T-helper 2 cell treated with Interferon-gamma antibody and Interleukin-4, amounts not matched to agents 100 ng/mL and 5 ng/mL, for 36 hours (primary cell): ENCODE data around the gene EXT2. TPM values are rescaled to one million over a fixed set of nuclear protein-coding genes. Genes with fewer than 3 reads are reported as not detected.

ENCODE experiments used
- intact Hi-C: fragments of 100-400 bp; cut with micrococcal nuclease; formaldehyde crosslinking; loops from one replicate; pipeline ENCODE4 v1.15.1; 2023
- total RNA-seq: library from RNA; stranded (reverse); gene quantifications from 2 replicates; pipeline ENCODE4 v1.2.3, GENCODE V29; 2022

The EXT2 gene
- total RNA-seq, 1 donor from 2014 or later: 27.5 TPM

DNA sequence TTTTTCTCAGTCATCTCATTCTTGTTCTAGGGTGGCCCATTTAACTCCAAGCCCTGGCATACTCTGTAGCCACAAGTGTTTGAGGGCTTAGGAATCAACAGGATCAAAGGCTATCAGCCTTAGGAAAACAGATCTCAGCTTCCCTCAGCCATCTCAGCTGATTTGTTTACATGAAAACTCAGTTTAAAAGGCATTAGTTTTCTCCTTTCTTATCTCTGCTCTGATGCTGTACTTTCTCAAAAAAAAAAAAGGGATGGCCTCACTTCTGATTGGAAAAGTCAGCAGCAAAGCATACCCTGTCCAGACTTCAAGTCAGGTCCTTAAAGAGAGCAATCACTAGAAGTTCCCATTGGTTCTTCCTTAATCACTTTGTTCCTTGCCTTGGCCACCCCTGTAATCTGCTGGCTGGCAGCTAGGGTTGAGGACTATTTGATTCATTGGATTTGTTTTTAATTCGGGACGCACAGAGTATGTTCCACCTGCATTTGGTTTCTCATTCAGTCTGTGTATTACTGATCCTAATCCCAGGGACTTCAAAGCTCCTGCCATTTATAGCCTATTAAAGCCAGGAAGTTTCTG lies 102.8 kb downstream of the EXT2 start:
- intact Hi-C loops: no loop called here

DNA sequence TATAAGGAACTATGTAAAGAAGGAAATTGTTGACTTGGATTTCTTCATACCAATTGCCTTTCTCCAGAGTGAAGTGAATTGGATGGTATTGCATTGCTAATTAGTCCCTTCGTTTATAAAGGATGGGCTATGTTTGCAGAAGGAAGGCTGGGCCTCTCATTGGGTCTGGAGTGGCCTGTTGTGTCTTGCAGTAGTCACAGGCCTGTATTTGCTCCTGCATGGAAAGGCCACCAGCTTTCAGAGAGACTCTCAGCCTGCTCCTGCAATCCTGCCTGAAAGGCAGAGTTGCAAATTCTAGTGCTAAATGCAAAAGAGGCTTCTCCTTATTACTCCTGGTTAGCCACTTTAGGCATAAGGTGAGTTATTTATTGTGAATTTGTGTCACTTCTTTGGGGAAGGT lies 103.8 kb downstream of the EXT2 start:
- intact Hi-C loops: no loop called here

- intact Hi-C loops: no loop called here
These were observed 104.3 kb downstream of the EXT2 start for GRCh38 chr11:44199816-44200215.

DNA sequence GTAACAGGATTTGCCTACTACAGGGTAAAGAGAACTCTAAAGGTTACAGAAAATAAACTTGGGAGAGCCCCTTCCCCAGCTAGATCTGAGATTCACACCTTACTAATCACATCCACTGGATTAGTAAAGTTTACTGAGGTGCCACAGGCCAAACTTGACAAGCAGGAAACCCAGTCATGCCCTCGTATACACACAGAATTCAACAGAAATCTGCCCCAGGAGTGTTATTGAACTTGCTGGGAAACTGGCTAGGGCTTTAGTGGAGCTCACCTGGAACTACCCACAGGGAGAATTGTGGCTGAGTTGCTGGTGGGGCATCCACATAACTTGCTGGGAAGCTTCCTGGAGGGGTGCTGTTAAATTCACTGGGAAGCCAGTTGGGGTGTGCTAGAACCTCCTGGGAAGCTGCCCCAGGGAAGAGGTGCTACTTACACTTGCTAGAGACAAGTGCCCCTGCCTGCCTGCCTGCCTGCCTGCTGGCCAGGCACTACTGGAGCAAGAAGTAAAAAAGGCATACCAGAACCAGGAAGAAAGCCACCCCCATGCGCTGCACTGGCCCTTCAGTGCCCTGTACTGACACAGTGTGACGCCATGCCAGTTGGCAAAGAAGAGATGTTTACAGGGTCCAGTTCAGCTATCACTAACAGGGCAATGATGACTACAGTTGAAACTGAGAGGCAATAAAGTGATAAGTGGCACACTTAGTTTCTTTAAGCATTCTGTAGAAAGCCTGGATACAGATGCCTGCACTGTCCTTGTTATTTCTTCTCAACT lies 108.0 kb downstream of the EXT2 start:
- intact Hi-C loops: no loop called here

- intact Hi-C loops: no loop called here
These were observed 109.9 kb downstream of the EXT2 start for GRCh38 chr11:44205352-44205751.

- intact Hi-C loops: no loop called here
These were observed 110.4 kb downstream of the EXT2 start for GRCh38 chr11:44205836-44206235.

GRCh38 chr11:44207292-44207691 lies 111.8 kb downstream of the EXT2 start:
- intact Hi-C loops: no loop called here

DNA sequence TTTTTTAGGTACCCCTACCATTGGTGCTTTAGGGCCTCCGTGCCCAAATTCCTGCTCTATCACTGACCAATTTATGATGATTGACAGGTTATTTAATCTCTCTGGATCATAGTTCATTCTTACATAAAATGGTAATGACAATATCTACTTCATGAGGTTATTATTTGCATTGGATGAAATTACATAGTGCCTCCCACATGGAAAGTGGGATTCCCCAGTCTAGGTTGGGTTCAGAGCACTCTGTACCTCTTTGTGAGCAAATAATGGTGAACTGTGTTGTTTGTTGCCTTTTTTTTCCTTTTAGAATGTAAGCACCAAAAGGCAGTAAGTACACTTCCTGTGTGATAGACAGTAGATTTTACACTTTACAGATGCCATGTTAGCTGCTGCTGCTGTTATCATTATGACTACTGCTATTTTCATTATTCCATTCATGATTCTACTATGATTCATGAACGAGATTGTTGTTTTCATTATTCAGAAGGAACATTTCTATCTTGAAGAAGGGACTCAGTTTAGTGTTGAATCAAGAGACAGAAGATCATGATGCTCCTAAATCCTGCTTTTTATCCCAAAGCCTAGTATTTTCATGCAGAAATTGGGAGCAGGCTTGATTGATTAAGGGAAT lies 113.6 kb downstream of the EXT2 start:
- intact Hi-C loops: no loop called here

GRCh38 chr11:44212128-44212527 lies 116.7 kb downstream of the EXT2 start:
- intact Hi-C loops: no loop called here

DNA sequence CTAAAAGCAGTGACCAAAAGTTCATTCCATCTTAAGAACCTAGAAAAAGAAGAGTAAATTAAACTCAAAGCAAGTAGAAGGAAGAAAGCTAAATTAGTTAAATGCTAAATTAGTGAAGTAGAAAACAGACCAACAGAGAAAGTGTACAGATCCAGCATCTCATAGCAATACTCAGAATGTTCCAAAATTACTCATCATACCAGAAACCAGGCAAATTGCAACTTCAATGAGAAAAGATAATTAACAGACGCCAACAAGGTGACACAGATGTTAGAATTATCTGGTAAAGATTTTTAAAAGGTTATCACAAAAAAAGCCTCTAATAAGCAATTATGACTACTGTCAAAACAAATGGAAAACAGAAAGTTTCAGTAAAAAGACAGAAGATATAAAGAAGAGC lies 117.7 kb downstream of the EXT2 start:
- intact Hi-C loops: no loop called here

- intact Hi-C loops: no loop called here
These were observed 122.0 kb downstream of the EXT2 start for GRCh38 chr11:44217432-44217831.

- intact Hi-C loops: no loop called here
These were observed 124.6 kb downstream of the EXT2 start for GRCh38 chr11:44219830-44220796.

DNA sequence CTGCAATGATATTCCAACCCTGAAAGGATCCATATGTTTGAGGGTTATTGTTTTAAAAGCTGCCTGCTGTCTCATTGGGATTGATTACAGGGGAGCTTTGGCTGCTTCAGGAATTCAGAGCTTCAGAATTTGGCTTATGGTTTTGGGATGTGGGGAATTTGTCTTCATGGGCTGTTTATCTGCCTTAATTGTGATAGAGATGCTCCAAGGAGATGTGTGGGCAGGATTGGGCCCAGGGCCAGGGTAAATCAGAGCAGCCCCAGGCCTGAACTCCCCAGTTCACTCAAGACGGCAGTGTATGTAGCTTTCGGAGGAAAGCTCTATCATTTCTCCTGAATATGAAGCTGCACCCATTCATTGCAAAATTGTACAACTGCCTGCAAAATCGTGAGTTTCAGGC lies 126.0 kb downstream of the EXT2 start:
- intact Hi-C loops: no loop called here

DNA sequence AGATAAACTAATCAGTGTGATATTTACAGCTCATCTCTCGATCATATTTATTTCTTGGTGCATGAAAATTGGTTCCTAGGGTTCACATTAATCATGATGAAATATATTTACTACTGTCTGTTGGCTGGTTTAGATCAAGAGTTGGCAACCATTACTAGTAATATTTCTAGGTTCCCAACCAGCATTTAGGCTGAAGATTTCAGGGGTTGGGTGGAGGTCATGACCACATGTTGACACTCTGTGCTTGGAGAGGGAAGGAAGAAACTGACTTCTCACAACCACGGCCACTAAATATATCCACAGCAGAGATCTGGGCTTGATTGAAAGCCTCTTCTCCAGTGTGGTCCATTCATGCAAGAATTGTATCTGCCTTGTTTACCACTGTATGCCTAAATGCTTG lies 126.5 kb downstream of the EXT2 start:
- intact Hi-C loops: no loop called here

DNA sequence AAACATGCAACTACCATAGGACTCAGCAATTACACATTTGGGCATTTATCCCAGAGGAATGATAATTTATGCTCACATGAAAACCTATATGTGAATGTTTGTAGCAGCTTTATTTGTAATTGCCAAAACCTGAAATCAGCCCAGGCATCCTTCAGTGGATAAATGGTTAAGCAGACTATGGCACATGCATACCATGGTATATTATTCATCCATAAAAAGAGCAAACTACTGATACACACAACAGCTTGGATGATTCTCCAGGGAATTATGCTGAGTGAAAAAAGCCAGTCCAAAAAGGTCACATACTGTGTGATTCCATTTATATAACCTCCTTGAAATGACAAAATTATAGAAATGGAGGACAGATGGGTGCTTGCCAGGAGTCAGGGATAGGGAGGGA lies 127.8 kb downstream of the EXT2 start:
- intact Hi-C loops: no loop called here

DNA sequence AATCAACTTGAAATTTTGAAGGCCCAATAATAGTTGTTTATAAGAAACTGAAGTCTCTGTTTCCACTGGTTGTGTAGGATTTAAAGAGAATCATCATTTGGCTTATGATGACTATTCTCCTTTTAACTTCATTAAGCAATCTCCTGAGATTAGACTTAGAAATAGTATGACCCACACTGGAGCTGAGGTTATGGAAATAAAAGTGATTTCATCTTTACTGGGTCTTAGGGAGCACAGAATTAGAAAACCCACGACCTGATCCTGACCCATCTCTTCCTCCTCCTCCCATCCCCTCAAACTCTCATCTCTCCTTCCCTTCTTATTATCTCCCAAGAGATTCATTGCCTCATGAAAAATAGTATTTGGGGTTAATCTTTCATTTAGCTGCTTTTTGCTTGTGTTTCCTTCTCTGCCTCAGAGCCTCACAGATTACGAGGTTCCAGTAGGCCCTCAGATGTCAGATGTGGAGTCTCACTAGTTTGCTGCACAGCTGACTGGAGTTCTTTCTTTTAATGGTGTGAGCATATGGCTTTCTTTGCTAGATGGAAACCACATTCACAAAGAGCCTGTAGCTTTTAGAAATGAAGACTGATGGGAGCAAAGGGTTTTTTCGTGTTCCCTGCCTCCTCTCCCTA lies 129.5 kb downstream of the EXT2 start:
- intact Hi-C loops: no loop called here

DNA sequence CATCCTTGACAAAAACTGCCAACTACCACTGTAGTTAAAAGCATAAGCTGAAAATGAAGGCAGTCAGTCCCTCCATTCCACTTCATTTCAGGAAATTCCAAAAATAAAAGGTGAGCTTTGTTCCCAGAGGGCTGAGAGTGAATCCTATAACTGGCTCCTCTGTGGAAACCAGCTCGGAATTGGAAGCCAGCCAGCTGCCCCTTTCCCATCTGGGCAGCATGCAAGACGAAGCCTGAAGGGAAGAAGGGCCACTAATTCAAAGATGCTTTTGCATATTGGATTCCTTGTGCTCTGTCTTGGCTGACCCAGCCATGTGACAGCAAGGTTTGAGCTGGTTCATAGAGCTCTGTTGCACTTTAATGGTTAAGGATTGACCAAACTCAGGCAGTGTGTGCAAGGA lies 131.0 kb downstream of the EXT2 start:
- intact Hi-C loops: no loop called here

GRCh38 chr11:44226945-44227344 lies 131.5 kb downstream of the EXT2 start:
- intact Hi-C loops: no loop called here

DNA sequence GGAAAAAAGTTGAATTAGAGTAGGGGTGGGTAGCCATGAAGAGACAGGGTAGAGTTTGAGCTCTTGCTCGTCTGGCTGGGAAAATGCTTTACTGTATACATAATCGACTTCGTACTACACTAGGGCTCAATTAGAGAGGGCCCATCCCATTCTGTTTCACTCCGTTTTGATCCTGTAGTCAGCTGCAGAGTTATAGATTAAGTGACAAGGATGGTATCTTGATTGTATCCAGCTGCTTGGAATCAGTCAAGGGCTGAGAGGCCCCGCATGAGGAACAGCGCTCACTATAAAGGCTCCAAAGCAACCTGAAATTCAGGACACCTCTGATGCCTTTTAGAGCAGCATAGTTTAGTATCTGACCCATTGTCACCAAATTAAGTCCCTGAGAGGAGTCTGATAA lies 132.9 kb downstream of the EXT2 start:
- intact Hi-C loops: no loop called here

DNA sequence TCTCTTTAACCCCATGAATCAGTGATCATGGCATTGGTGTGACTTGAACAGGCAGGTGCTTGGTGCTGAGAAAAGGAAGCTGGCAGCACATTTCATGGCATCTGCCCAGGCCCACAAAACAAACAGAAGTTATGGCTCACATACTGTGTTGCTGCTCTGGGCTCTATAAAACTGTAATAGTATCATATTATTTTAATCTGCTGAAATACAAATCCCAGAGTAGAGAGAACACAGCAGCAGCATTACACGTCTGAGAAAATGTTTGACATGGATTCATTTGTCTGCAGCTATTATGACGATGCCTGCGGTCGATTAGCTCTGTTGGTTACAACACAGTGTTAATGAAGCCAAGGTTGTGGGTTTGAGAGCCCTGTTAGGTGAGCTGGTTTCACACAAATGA lies 133.6 kb downstream of the EXT2 start:
- intact Hi-C loops: no loop called here

DNA sequence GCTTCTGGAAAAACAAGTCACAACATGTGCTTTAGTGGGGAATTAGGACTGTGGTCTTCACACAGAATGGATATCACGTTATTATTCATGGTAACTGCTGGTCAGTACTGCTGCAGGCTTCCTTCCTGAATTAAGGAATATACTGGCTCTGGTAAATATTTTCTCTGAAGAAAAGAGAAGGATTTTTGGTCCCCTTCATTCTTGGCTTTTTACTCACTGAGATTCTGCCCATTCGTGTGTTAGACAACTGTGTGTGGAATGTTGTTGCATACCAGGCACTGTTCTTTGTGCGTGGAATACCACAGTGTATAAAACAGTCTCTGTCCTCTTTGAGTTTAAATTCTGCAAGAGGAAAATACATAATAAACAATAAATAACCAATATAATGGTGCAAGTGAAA lies 134.1 kb downstream of the EXT2 start:
- intact Hi-C loops: no loop called here
